CD4-positive, alpha-beta T cell treated with Interleukin-21 for 1 hour (primary cell): ENCODE results near the gene THBS2.
"Not testable (repeated sequence)": the region's sequence is repeated elsewhere in the genome, so short reads cannot be mapped to it uniquely, and the experiment has no call there.

Source experiments
- DNase-seq: peaks from one replicate; pipeline ENCODE4 v3.0.0-alpha.2; 2020

THBS2 gene

GRCh38 chr6:169271158-169271876 lies 17.7 kb upstream of the THBS2 start:
- DNase-seq: no peak

DNA sequence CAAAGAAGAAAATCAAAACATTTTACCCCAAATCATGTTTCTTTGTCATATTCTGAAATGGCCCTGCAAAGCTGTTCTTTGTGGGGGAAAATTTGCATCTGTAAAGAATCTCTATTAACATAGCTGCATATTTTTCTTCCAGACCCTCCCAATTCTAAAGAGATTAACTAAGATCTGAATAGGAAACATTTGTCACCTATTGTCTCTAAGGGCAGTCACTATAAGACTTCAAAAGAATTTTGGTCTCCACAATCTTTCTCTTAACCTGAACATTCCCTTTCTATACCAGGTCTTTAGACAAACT lies 16.4 kb upstream of the THBS2 start:
- not testable (repeated sequence) for DNase-seq

GRCh38 chr6:169269180-169270076 lies 15.8 kb upstream of the THBS2 start:
- DNase-seq: no peak

DNA sequence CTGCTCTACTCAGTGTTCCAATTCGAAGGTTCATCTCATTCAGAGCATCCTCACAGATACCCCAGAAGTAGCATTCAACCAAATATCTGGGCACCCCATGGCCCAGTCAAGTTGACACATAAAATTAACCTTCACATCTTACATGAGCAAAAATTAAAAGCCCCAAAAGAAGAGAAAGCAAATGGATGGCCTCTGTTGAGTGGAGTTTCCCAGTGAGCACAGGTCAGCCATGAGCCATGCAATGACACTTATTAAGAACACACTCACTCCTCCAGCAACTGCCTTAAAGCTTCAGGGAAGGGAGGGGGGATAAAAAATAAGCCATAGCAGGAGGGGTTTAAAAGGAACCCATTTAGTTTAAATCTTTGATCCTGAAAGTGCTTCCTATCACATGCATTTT lies 14.6 kb upstream of the THBS2 start:
- no peak for DNase-seq

DNA sequence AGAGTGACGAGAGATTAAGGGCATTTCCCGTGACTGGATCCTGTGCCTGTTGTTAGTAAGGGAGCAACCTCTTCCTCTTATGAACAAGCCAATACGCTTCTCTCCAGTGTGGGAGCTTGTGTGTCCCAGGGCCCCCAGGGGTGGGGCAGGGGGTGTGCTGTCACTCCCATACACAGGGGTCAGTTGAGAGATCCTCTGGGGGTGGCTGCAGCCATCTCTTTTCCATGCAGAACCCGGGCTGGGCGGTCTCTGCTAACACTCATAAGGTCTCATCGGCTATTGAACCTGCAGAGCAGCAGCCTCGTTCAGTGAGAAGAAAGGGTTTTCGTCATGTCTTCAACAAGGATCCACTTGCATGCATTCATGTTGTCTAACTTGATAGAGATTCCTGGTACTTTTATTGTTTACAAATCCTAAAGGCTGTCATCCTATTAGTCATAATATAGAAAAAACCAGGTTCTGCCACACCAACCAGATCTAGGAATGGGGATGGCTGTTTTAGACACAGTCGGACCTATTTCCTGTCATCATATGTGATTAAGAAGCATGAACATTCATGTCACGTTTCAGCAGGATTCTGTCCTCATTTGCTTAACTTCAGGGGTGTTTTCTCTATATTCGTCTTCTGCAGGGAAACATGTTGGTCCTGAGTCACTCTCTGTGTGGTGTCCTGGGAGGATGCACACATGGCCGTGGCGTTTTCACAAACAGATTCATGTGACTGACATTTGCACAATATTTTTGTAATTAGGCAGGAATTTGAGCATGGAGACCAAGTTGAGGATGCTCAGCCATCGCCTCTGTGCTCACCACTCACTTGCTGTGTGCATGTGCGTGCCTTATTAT lies 13.3 kb upstream of the THBS2 start:
- DNase-seq: no peak

GRCh38 chr6:169266261-169266660 lies 12.6 kb upstream of the THBS2 start:
- DNase-seq: no peak

DNA sequence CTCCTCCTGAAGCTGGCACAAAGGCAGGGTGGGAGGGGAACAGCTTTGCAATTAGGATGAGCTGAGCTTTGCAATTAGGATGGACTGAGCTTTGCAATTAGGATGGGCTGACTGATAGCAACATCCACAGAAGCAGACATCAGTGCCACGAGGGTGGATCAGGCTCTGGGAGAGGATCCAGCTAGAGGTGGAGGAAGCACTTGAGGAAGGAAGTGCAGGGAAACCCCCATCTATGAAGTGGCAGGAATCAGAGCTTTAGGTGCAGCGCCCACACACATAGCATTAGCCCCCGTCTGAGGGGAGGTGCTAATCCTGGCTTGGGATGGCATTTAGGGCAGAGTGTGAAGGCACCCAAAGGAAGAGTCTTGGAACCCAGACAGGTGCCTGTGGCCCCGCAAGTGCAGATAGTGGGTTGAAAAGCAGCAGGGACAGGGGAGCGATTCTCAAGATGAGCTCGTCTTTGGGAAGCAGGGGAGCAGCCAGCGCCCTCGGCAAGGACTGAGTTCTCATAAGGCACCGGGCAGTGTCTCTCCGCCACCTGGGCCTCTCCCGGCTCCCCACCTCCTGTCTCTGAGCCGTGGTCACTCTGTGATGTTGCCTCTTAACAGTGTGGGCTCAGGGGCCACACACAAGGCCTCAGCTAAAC lies 12.0 kb upstream of the THBS2 start:
- no peak for DNase-seq

GRCh38 chr6:169263836-169264608 lies 10.4 kb upstream of the THBS2 start:
- no peak for DNase-seq

- no peak for DNase-seq
These were observed 9.7 kb upstream of the THBS2 start for GRCh38 chr6:169263374-169263773.

GRCh38 chr6:169262602-169263001 lies 9.0 kb upstream of the THBS2 start:
- not testable (repeated sequence) for DNase-seq

- DNase-seq: no peak
These were observed 2.9 kb upstream of the THBS2 start for GRCh38 chr6:169256518-169256917.

GRCh38 chr6:169256061-169256460 lies 2.4 kb upstream of the THBS2 start:
- DNase-seq: no peak

- DNase-seq: no peak
These were observed 2.0 kb upstream of the THBS2 start for GRCh38 chr6:169255643-169256042.

GRCh38 chr6:169254456-169255316 lies 1.0 kb upstream of the THBS2 start:
- no peak for DNase-seq

GRCh38 chr6:169252505-169253189 lies 999 bp downstream of the THBS2 start:
- DNase-seq: no peak

DNA sequence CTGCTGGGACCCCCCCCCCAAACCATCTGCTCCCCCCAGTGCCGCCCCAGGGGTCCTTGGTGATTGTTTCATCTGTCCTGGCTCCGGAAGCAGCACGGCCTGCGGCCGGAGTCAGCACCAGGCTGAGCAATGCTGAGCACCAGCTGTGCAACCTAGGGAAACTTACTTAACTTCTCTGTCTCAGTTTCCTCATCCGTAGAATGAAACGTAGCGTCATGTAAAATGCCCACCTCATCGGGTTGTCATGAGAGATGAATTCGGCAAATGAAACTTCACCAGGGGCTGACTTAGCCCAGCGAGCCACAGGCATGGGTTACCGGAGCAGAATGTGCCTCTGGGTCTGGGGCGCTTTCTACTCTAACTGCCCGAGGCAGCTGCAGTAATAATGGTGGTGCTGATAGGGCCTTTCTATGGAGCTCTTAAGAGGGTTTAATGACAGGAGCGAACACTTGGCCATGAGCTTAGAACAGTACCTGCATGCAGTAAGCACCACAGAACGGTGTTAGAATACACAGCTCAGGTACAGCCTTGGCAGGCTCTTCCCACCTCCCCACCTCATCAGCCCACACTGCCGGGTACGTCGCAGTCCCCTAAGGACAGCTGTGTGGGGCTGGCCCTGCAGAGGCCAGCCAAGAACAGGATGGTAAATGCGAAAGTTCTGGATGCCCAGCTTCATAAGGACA lies 1.7 kb downstream of the THBS2 start:
- no peak for DNase-seq

GRCh38 chr6:169251371-169251802 lies 2.3 kb downstream of the THBS2 start:
- DNase-seq: no peak

GRCh38 chr6:169250660-169251059 lies 3.0 kb downstream of the THBS2 start:
- DNase-seq: no peak

DNA sequence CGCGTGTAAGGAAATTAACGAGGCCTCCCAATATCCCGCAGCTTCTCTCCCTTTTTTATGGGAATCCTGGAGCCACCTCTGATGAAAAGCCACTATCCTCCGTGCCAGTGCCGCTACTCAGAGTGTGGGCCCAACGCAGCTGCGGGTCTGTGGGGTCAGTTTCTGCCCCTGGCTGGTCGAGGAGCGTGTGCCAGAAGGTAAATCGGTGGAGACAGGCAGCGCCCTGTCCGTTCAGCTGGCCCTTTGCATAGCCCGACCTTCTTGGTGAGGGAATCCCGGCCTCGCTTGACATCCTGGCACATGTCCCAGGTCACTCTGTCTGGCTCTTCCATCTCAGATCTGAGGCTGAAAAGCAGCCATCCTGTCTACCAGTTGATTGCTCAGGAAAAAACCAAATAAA lies 4.6 kb downstream of the THBS2 start:
- DNase-seq: no peak

- DNase-seq: no peak
These were observed 5.1 kb downstream of the THBS2 start for GRCh38 chr6:169248521-169248971.
